Measurements from ENCODE around the gene OSTC.

The OSTC gene

GRCh38 chr4:108650212-108651013 lies at the start of gene OSTC:
TSS of gene OSTC (plus strand) at chr4:108650599. CDS start at chr4:108650656, 57 bp downstream.
- no peaks in the 10 kb centered on the region for H3K27me3 Mint-ChIP-seq
- peak within 1 kb of the TSS; percentile 90 to 92 for H3K4me3 Mint-ChIP-seq
- H3K4me1 Mint-ChIP-seq, result peaks cover 23% of the 10 kb centered on the region
- peak within 1 kb of the TSS; percentile 96 to 97 for H3K27ac Mint-ChIP-seq
- ATAC-seq (peak; percentile 91), DNase-seq (peak; percentile 88 to 90)
- H3K9me3 Mint-ChIP-seq, result no peaks in the 10 kb centered on the region

DNA sequence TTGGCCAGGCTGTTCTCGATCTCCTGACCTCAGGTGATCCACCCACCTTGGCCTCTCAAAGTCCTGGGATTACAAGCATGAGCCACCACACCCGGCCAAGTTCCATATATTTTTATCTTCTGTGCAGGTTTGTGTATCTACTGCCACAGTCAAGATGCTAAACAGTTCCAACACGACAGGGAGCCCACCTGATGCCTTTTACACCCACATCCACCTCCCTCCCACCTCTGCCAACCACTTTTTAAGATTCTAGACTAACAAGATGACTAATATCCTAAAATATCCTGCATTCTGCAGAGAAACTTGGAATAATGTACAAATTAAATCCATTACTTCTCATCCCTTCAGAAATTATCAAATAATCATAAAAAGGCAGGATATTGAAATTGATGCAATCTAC lies 49.3 kb upstream of the OSTC start:
- Mint-ChIP-seq H3K27me3 (no peaks in the 10 kb centered on the region), H3K27ac (peak overlapping the region in 1 of 2 donors; percentile 19), H3K4me1 (peaks cover 21% of the 10 kb centered on the region), H3K9me3 (no peaks in the 10 kb centered on the region), H3K4me3 (no peak overlapping the region)
- ATAC-seq (no peak), DNase-seq (no peak)

DNA sequence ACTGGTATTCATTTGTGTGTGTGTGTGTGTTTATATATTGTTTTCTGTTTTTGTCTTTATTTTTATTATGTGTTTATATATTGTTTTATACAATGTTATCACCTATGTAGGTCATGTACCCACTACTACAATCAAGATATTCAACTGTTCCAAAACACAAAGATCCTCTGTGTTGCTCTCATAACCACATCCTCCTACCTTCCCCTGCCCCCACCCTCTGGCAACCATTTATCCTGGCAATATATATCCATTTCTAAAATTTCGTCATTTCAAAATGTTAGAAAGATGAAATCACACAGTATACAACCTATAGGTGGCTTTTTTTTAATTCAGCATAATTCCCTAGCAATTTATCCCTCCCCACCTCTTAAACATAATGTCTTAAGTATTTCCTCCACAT lies 48.9 kb upstream of the OSTC start:
- Mint-ChIP-seq H3K27ac (no peak overlapping the region), H3K4me1 (peaks cover 19% of the 10 kb centered on the region), H3K27me3 (no peaks in the 10 kb centered on the region), H3K9me3 (no peaks in the 10 kb centered on the region), H3K4me3 (no peak overlapping the region)
- ATAC-seq, result peak; percentile 69
- no peak for DNase-seq

GRCh38 chr4:108602163-108602562 lies 48.2 kb upstream of the OSTC start:
- peaks cover 0 to 5% of the 10 kb centered on the region in 2 donors for H3K9me3 Mint-ChIP-seq
- DNase-seq (no peak), ATAC-seq (no peak)
- H3K4me3 Mint-ChIP-seq, result no peak overlapping the region
- H3K4me1 Mint-ChIP-seq, result peaks cover 17% of the 10 kb centered on the region
- no peaks in the 10 kb centered on the region for H3K27me3 Mint-ChIP-seq
- no peak overlapping the region for H3K27ac Mint-ChIP-seq

GRCh38 chr4:108607079-108607815 lies 43.2 kb upstream of the OSTC start:
- Mint-ChIP-seq H3K27me3 (no peaks in the 10 kb centered on the region), H3K4me3 (no peak overlapping the region), H3K4me1 (peaks cover 19% of the 10 kb centered on the region), H3K27ac (peak overlapping the region in 1 of 2 donors; percentile 9), H3K9me3 (peaks cover 0 to 6% of the 10 kb centered on the region in 2 donors)
- DNase-seq (no peak), ATAC-seq (no peak)

DNA sequence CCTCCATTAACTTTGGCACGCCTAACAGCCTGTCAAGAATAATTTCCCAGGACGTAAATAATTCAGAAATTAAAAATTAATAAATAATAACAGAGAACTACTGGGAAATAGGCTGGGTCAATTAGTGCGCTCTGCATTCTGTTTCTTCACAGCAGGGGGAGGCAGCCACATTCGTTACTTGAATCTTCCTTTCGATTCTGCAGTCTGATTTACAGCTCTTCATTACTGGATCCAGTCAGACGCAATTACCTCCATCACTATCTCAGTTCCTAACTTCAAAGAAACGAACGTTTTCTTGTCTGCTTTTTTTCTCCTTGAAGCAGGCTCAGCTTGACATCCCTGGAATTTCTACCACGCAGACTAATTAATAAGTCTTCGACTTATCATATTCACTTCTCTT lies 39.0 kb upstream of the OSTC start:
- ATAC-seq (no peak), DNase-seq (no peak)
- H3K27ac Mint-ChIP-seq, result no peak overlapping the region
- H3K4me1 Mint-ChIP-seq, result peaks cover 21% of the 10 kb centered on the region
- H3K4me3 Mint-ChIP-seq, result no peak overlapping the region
- no peaks in the 10 kb centered on the region for H3K27me3 Mint-ChIP-seq
- peaks cover 0 to 6% of the 10 kb centered on the region in 2 donors for H3K9me3 Mint-ChIP-seq

- ATAC-seq, result no peak
- Mint-ChIP-seq H3K9me3 (no peaks in the 10 kb centered on the region), H3K27ac (no peak overlapping the region), H3K4me1 (peaks cover 21% of the 10 kb centered on the region), H3K27me3 (no peaks in the 10 kb centered on the region), H3K4me3 (peak overlapping the region; percentile 39 to 61)
- no peak for DNase-seq
These were observed 38.0 kb upstream of the OSTC start for GRCh38 chr4:108612365-108612764.

- H3K9me3 Mint-ChIP-seq, result no peaks in the 10 kb centered on the region
- H3K4me1 Mint-ChIP-seq, result peaks cover 33% of the 10 kb centered on the region
- ATAC-seq (peak; percentile 45), DNase-seq (peak; percentile 29 to 51)
- peak overlapping the region; percentile 95 for H3K4me3 Mint-ChIP-seq
- H3K27me3 Mint-ChIP-seq, result no peaks in the 10 kb centered on the region
- peak overlapping the region; percentile 99 for H3K27ac Mint-ChIP-seq
These were observed 30.9 kb upstream of the OSTC start for GRCh38 chr4:108619372-108620100.

- Mint-ChIP-seq H3K9me3 (no peaks in the 10 kb centered on the region), H3K4me1 (peaks cover 41% of the 10 kb centered on the region), H3K27ac (peak within 1 kb of the TSS; percentile 99), H3K4me3 (peak within 1 kb of the TSS; percentile 95), H3K27me3 (no peaks in the 10 kb centered on the region)
- peak; percentile 98 for ATAC-seq
- peak; percentile 88 to 97 for DNase-seq
These were observed 30.1 kb upstream of the OSTC start, which contains the start of gene RPL34 for GRCh38 chr4:108620101-108620932. TSS of gene RPL34 (plus strand) at chr4:108620576. CDS start at chr4:108621960, 1,384 bp downstream.

- H3K4me1 Mint-ChIP-seq, result peaks cover 47% of the 10 kb centered on the region
- peak overlapping the region; percentile 99 for H3K27ac Mint-ChIP-seq
- ATAC-seq (no peak), DNase-seq (no peak)
- no peaks in the 10 kb centered on the region for H3K27me3 Mint-ChIP-seq
- H3K4me3 Mint-ChIP-seq, result peak overlapping the region; percentile 95
- H3K9me3 Mint-ChIP-seq, result no peaks in the 10 kb centered on the region
These were observed 29.2 kb upstream of the OSTC start for GRCh38 chr4:108620933-108621905.

DNA sequence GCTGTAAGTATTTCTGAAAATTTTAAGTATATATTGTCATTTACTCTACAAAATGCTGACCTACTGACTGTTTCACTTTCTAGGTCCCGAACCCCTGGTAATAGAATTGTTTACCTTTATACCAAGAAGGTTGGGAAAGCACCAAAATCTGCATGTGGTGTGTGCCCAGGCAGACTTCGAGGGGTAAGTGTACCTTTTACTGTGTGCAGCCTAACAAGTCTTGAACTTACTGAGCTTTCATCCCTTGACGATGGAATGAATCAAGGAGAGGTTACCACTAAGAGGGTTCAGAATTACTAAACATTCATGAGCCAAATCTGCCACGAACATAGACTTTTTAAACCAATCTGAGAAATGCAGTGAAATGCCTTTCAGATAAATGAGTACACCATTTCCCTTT lies 28.4 kb upstream of the OSTC start:
- H3K4me1 Mint-ChIP-seq, result peaks cover 47% of the 10 kb centered on the region
- peak; percentile 42 for ATAC-seq
- DNase-seq, result peak in 1 of 2 donors; percentile 31
- no peaks in the 10 kb centered on the region for H3K27me3 Mint-ChIP-seq
- peak overlapping the region; percentile 95 for H3K4me3 Mint-ChIP-seq
- H3K9me3 Mint-ChIP-seq, result no peaks in the 10 kb centered on the region
- no peak overlapping the region for H3K27ac Mint-ChIP-seq

DNA sequence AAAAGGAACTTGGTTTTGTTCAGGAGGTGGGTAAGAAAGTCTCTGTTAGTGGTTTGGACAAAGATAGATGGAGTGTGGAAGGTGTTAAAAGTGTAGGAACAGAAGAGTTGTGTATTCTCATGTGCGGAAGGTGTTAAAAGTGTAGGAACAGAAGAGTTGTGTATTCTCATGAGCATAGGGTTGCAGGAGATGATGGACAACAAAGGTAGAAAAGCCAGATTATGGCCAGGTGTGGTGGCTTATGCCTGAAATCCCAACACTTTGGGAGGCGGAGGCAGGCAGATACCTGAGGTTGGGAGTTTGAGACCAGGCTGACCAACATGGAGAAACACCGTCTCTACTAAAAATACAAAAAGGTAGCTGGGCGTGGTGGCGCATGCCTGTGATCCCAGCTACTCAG lies 27.6 kb upstream of the OSTC start:
- ATAC-seq (no peak), DNase-seq (no peak)
- Mint-ChIP-seq H3K4me1 (peaks cover 47% of the 10 kb centered on the region), H3K27me3 (no peaks in the 10 kb centered on the region), H3K27ac (peak overlapping the region; percentile 56 to 86), H3K9me3 (no peaks in the 10 kb centered on the region), H3K4me3 (peak overlapping the region; percentile 95)

DNA sequence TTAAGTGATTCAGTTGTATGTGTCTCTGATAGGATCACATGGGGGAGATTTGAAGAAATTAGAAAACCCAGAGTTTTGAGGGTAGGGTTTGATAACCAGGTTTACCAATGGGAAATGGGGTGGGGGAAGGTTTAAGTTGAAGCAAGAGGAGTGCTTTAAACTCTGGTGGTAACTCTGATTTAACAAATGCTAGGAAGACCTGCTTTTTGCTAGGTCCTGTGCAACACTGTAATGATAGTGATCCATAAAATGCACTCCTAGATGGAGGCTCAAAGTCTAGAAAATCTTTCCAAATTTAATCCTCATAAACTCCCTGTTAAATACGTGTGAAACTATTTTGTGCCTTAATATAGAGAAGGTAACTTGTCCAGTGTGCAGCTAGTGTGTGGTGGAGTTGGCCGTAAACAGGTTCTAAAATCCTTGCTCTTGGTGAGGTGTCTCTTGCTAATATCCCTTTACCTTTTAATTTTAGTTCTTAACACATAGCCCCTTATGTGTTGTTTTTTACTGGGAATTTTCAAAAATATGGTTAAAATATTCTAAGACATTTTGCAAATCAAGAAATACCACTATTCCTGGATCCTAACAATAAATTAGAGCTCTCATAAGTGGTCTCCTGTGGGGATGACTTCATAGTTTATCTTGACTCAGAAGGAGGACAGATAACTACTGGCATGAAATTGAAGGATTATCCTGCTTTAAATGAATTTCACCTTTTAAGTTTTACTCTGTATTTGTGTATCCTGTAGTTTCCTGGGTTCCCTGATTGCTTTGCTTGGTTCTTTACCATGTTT lies 25.9 kb upstream of the OSTC start:
- Mint-ChIP-seq H3K27me3 (no peaks in the 10 kb centered on the region), H3K4me1 (peaks cover 38% of the 10 kb centered on the region), H3K27ac (peak overlapping the region; percentile 4 to 14), H3K4me3 (peak overlapping the region; percentile 49 to 95), H3K9me3 (no peaks in the 10 kb centered on the region)
- ATAC-seq (no peak), DNase-seq (no peak)

All from stimulated activated naive CD8-positive, alpha-beta T cell treated with anti-CD3 and anti-CD28 coated beads, Interleukin-15, amount 100 ng/mL, for 72 hours (primary cell).